Fibroblast of the aortic adventitia (primary cell): Measurements from ENCODE around the gene TMEM72. TPM values are rescaled to one million over a fixed set of nuclear protein-coding genes. Genes with fewer than 3 reads are reported as not detected.

Experiments
- DNase-seq: peaks from one replicate; pipeline ENCODE4 v3.0.0-alpha.2; 2010; ENCODE audit warnings: low read depth
- H3K4me3 ChIP-seq: 2 replicates; pipeline ENCODE4 v1.5.1; 2011; ENCODE audit warnings: low read depth, mild to moderate bottlenecking, control low read depth, low read length, moderate library complexity
- total RNA-seq: library from RNA; depleted of rRNA; stranded (reverse); fragments of >200 nt; gene quantifications from 2 replicates; pipeline ENCODE4 v1.2.3, GENCODE V29; 2012; ENCODE audit warnings: low replicate concordance
- TF ChIP-seq, protein P1 (sequence below): IDR thresholded peaks from 2 replicates; pipeline ENCODE4 v1.5.1; 2011; ENCODE audit warnings: mild to moderate bottlenecking, low read length, control low read depth, inconsistent platforms; ENCODE audit not compliant: insufficient read depth

TMEM72 gene
- total RNA-seq, 1 donor = not detected

- no peak overlapping the region for H3K4me3 ChIP-seq
- DNase-seq = no peak
- TF ChIP-seq, protein P1, sequence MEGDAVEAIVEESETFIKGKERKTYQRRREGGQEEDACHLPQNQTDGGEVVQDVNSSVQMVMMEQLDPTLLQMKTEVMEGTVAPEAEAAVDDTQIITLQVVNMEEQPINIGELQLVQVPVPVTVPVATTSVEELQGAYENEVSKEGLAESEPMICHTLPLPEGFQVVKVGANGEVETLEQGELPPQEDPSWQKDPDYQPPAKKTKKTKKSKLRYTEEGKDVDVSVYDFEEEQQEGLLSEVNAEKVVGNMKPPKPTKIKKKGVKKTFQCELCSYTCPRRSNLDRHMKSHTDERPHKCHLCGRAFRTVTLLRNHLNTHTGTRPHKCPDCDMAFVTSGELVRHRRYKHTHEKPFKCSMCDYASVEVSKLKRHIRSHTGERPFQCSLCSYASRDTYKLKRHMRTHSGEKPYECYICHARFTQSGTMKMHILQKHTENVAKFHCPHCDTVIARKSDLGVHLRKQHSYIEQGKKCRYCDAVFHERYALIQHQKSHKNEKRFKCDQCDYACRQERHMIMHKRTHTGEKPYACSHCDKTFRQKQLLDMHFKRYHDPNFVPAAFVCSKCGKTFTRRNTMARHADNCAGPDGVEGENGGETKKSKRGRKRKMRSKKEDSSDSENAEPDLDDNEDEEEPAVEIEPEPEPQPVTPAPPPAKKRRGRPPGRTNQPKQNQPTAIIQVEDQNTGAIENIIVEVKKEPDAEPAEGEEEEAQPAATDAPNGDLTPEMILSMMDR = no peak
Observed at GRCh38 chr10:44971434-44971833, 60.3 kb downstream of the TMEM72 start.

GRCh38 chr10:44971935-44972757 is 61.0 kb downstream of the TMEM72 start:
- no peak for DNase-seq
- H3K4me3 ChIP-seq = no peak overlapping the region
- TF ChIP-seq, protein P1 = no peak

- TF ChIP-seq, protein P1 = no peak
- no peak for DNase-seq
- H3K4me3 ChIP-seq = no peak overlapping the region
Observed at GRCh38 chr10:44972874-44973306, 61.8 kb downstream of the TMEM72 start.

DNA sequence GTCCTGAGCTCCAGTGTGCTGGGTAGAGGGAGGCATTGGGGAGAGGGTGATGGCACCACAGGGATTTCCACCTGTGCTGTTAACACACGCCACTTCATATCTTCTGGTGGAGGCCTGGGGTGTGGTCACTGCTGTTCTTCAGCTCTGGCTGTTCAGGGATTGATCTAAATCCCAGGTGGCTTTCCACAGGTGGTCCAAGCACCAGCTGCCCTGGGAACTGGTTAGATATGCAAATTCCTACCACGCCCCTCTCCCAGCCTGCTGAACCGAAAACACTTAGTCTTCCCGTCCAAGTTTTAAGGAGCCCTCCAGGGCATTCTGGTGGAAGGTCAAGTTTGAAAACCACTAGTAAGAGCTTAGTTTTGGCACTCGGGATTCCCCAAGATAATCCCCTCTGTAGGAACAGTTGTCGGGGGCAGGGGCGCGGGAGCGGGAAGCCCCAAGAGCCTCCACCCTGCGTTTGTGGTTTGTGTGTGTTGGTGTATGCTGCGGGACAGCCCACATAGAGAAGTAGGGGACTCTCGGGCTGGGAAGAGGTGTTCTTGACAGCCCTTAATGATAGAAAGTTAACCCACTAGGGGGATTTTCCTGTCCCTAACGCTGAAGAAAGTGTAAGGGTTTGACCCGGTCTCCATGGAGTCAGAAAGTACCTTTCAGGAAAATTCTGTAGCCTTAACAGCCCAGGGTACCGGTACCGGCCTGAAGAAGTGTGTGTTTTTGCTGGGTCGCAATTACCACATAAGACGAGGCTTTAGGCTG is 62.4 kb downstream of the TMEM72 start:
- TF ChIP-seq, protein P1 = no peak
- DNase-seq = no peak
- no peak overlapping the region for H3K4me3 ChIP-seq

DNA sequence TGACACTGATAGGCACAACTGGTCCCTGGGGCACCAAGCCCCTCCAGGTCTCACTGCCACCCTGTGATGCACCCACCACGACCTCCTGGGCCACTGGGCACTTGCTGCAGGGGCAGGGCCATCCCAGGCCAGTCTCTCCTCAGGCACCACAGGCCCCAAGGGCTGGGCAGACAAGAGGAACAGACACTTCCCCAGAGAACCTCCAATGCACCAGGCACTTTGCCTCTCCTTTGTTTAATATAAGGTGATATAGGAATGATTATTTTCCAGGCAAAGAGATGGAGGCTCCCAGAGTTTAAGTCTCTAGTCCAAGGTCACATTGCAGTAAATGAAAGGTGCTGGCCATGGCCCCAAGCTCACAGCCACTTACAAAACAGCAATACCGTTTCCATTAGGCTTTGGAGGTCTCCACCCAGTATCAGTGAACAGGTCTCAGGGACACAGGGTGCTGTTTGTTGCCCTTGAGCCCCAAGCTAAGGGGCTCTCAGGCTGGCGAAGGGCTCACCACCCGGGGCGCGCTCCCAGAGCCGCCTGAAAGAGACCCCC is 63.0 kb downstream of the TMEM72 start:
- TF ChIP-seq, protein P1 = no peak
- H3K4me3 ChIP-seq = peak overlapping the region; percentile 13
- no peak for DNase-seq

DNA sequence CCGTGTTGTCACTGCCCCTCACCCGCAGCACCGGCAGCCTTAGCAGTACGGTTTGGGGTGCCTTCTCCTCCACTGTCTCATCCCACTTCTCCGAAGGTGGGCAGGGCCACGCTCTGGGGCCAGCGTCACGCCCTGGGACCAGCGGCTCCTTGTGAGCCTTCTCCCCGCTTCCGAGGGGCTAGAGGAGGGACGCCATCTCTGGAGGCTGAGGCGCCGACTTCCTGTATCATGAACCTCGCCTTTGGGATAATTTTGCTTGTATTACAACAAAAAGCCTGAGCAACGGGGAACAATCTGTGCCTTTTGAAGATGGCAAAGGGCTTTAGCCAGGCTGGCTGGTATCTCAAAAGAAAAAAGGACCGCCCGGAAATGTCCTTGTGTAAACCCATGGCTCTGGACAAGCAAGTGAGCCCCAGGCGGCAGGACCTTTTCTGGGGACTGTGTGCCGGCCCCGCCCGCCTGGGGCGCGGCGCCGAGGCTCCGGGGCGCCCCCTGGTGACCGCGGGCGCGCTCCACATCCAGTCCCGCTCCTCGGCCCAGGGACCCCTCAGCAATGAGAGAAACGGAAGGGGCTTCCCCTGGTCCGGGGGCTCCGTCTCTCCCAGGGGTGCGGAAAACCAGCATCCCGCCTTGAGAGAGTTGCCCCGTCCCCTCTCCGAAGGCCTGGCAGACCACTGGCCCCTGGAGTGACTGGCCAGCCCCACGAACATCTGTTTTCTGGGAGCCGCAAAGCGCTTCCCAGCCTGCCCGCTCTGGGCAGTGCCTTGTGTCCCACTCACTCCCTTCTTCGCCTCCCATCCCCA is 63.7 kb downstream of the TMEM72 start:
- peak; percentile 73 for DNase-seq
- TF ChIP-seq, protein P1 = peak; percentile 69
- peak overlapping the region; percentile 54 for H3K4me3 ChIP-seq
